Astrocyte (in vitro differentiated cells and primary cell): ENCODE measurements around the gene DEXI. TPM values are rescaled to one million over a fixed set of nuclear protein-coding genes. Genes with fewer than 3 reads are reported as not detected.

Experiments
- DNase-seq: peaks from one replicate; pipeline ENCODE4 v3.0.0-alpha.2; 2010; ENCODE audit warnings: low read depth
- FAIRE-seq: peaks from 2 replicates; lab custom pipeline; 2011; peaks lifted over from hg19 to GRCh38; lab: Jason Lieb, UNC
- H2AFZ ChIP-seq: 2 replicates; pipeline ENCODE4 v1.6.0; 2012; ENCODE audit warnings: low read depth, low read length, inconsistent platforms
- H3K27ac ChIP-seq: 2 replicates; pipeline ENCODE4 v1.5.1; 2011; ENCODE audit warnings: low read depth, low read length, inconsistent platforms
- H3K27me3 ChIP-seq: 2 replicates; pipeline ENCODE4 v1.6.0; 2011; ENCODE audit warnings: low read length, inconsistent platforms; ENCODE audit not compliant: insufficient read depth
- H3K36me3 ChIP-seq: 2 replicates; pipeline ENCODE4 v1.5.1; 2011; ENCODE audit warnings: low read length, inconsistent platforms; ENCODE audit not compliant: insufficient read depth
- H3K4me1 ChIP-seq: 2 replicates; pipeline ENCODE4 v1.5.1; 2011; ENCODE audit warnings: low read length, inconsistent platforms; ENCODE audit not compliant: insufficient read depth
- H3K4me2 ChIP-seq: 2 replicates; pipeline ENCODE4 v1.6.0; 2012; ENCODE audit warnings: low read length, inconsistent platforms
- H3K4me3 ChIP-seq: 2 replicates; pipeline ENCODE4 v1.5.1; 2011; ENCODE audit warnings: low read depth, mild to moderate bottlenecking, low read length, inconsistent platforms; ENCODE audit not compliant: insufficient read depth
- H3K79me2 ChIP-seq: 2 replicates; pipeline ENCODE4 v1.6.0; 2012; ENCODE audit warnings: mild to moderate bottlenecking, low read length, inconsistent platforms; ENCODE audit not compliant: insufficient read depth
- H3K9ac ChIP-seq: 2 replicates; pipeline ENCODE4 v1.6.0; 2012; ENCODE audit warnings: mild to moderate bottlenecking, low read length, inconsistent platforms
- H3K9me3 ChIP-seq: 2 replicates; pipeline ENCODE4 v1.5.1; 2012; ENCODE audit warnings: low read depth, mild to moderate bottlenecking, low read length, inconsistent platforms; ENCODE audit not compliant: insufficient read depth
- H4K20me1 ChIP-seq: 2 replicates; pipeline ENCODE4 v1.6.0; 2012; ENCODE audit warnings: low read length, inconsistent platforms; ENCODE audit not compliant: insufficient read depth
- H3K27ac Mint-ChIP-seq: one replicate; pipeline ENCODE4 v1.8.0; 2021; ENCODE audit warnings: mild to moderate bottlenecking, mixed read lengths; ENCODE audit not compliant: unreplicated experiment
- H3K27me3 Mint-ChIP-seq: one replicate; pipeline ENCODE4 v1.8.0; 2021; ENCODE audit warnings: low read depth, mixed read lengths; ENCODE audit not compliant: unreplicated experiment
- H3K36me3 Mint-ChIP-seq: one replicate; pipeline ENCODE4 v1.8.0; 2021; ENCODE audit warnings: low read depth, mixed read lengths; ENCODE audit not compliant: unreplicated experiment
- H3K4me1 Mint-ChIP-seq: one replicate; pipeline ENCODE4 v1.8.0; 2021; ENCODE audit warnings: low read depth, mixed read lengths; ENCODE audit not compliant: unreplicated experiment
- H3K4me3 Mint-ChIP-seq: one replicate; pipeline ENCODE4 v1.8.0; 2021; ENCODE audit warnings: mild to moderate bottlenecking, moderate library complexity, mixed read lengths; ENCODE audit not compliant: unreplicated experiment
- H3K9me3 Mint-ChIP-seq: one replicate; pipeline ENCODE4 v1.8.0; 2021; ENCODE audit warnings: mild to moderate bottlenecking, mixed read lengths; ENCODE audit not compliant: unreplicated experiment
- EZH2 ChIP-seq: IDR thresholded peaks from 2 replicates; pipeline ENCODE4 v1.6.1; 2012; ENCODE audit warnings: mild to moderate bottlenecking, low read length, inconsistent platforms; ENCODE audit not compliant: insufficient read depth
- total RNA-seq: library from RNA; stranded (reverse); gene quantifications from 2 replicates; pipeline ENCODE4 v1.2.1, GENCODE V29; 2021
- TF ChIP-seq, protein P1 (sequence below): IDR thresholded peaks from 2 replicates; pipeline ENCODE4 v1.5.1; 2011; ENCODE audit warnings: low read depth, mild to moderate bottlenecking, inconsistent platforms, low read length, moderate library complexity; ENCODE audit not compliant: insufficient read depth

DEXI gene
- total RNA-seq, 1 donor from 2014 or later, result 39.8 TPM

DNA sequence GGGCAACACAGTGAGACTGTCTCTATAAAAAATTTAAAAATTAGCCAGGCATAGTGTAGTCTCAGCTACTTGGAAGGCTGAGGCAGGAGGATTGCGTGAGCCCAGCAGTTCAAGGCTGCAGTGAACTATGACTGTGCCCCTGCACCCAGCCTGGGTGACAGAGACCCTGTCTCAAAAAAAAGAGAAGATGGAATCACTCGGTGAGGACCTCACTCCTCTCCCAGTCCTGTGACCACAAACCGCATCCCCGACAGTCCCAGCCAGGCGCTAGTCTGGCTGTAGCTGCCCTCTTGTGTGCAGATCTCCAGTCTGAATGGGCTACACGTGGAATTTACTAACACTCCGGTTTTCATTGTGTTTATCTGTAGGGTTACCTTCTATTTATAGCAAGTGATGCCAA lies 11.1 kb downstream of the DEXI start:
- TF ChIP-seq, protein P1, sequence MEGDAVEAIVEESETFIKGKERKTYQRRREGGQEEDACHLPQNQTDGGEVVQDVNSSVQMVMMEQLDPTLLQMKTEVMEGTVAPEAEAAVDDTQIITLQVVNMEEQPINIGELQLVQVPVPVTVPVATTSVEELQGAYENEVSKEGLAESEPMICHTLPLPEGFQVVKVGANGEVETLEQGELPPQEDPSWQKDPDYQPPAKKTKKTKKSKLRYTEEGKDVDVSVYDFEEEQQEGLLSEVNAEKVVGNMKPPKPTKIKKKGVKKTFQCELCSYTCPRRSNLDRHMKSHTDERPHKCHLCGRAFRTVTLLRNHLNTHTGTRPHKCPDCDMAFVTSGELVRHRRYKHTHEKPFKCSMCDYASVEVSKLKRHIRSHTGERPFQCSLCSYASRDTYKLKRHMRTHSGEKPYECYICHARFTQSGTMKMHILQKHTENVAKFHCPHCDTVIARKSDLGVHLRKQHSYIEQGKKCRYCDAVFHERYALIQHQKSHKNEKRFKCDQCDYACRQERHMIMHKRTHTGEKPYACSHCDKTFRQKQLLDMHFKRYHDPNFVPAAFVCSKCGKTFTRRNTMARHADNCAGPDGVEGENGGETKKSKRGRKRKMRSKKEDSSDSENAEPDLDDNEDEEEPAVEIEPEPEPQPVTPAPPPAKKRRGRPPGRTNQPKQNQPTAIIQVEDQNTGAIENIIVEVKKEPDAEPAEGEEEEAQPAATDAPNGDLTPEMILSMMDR, result no peak
- TF ChIP-seq EZH2, result no peak
- Mint-ChIP-seq H3K9me3 (no peaks in the 10 kb centered on the region), H3K36me3 (peaks cover 25% of the 10 kb centered on the region), H3K27me3 (no peaks in the 10 kb centered on the region), H3K4me3 (no peak overlapping the region), H3K27ac (peak overlapping the region; percentile 58), H3K4me1 (peaks cover 11% of the 10 kb centered on the region)
- no peak overlapping the region for H3K27ac ChIP-seq
- peaks cover 37% of the 10 kb centered on the region for H3K79me2 ChIP-seq
- no peak for FAIRE-seq
- H3K4me1 ChIP-seq, result peaks cover 3% of the 10 kb centered on the region
- H3K36me3 ChIP-seq, result peaks cover 12% of the 10 kb centered on the region
- no peak overlapping the region for H3K4me2 ChIP-seq
- no peak for DNase-seq
- H3K27me3 ChIP-seq, result no peaks in the 10 kb centered on the region
- H3K9ac ChIP-seq, result no peak overlapping the region
- peaks cover 69% of the 10 kb centered on the region for H4K20me1 ChIP-seq
- H2AFZ ChIP-seq, result no peak overlapping the region
- H3K4me3 ChIP-seq, result no peak overlapping the region
- no peaks in the 10 kb centered on the region for H3K9me3 ChIP-seq

DNA sequence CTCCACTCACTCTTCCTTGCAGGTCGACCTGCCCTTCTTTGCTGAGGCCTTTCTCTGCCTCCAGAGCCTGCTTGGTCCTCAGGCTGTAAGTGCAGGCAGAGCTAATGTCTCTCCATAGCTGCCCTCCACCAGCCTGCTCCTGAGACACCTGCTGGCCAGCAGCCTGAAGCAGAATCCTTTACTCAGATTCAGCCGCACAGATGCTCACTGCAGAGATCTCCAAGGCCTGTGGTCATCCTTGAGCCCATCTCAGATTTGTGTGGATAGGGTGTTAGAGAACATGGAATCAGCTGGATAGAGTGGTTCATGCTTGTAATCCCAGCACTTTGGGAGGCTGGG lies 11.5 kb downstream of the DEXI start:
- Histone ChIP-seq H3K4me3 (no peak overlapping the region), H3K27me3 (no peaks in the 10 kb centered on the region)
- H3K27ac Mint-ChIP-seq, result no peak overlapping the region

More for the DNA sequence above, 11.5 kb downstream of the DEXI start:
- H3K9me3 Mint-ChIP-seq, result no peaks in the 10 kb centered on the region
- H3K4me1 Mint-ChIP-seq, result peaks cover 11% of the 10 kb centered on the region
- Histone ChIP-seq H3K4me2 (no peak overlapping the region), H3K36me3 (peaks cover 12% of the 10 kb centered on the region), H3K27ac (no peak overlapping the region), H2AFZ (no peak overlapping the region), H3K9ac (no peak overlapping the region), H3K79me2 (peaks cover 34% of the 10 kb centered on the region), H4K20me1 (peaks cover 69% of the 10 kb centered on the region), H3K9me3 (no peaks in the 10 kb centered on the region), H3K4me1 (peaks cover 3% of the 10 kb centered on the region)
- TF ChIP-seq, protein P1, result no peak
- no peak for TF ChIP-seq EZH2
- FAIRE-seq, result no peak
- H3K36me3 Mint-ChIP-seq, result peaks cover 21% of the 10 kb centered on the region
- no peaks in the 10 kb centered on the region for H3K27me3 Mint-ChIP-seq
- no peak overlapping the region for H3K4me3 Mint-ChIP-seq
- DNase-seq, result no peak
